ENCODE measurements around the gene FHOD1.

DNA sequence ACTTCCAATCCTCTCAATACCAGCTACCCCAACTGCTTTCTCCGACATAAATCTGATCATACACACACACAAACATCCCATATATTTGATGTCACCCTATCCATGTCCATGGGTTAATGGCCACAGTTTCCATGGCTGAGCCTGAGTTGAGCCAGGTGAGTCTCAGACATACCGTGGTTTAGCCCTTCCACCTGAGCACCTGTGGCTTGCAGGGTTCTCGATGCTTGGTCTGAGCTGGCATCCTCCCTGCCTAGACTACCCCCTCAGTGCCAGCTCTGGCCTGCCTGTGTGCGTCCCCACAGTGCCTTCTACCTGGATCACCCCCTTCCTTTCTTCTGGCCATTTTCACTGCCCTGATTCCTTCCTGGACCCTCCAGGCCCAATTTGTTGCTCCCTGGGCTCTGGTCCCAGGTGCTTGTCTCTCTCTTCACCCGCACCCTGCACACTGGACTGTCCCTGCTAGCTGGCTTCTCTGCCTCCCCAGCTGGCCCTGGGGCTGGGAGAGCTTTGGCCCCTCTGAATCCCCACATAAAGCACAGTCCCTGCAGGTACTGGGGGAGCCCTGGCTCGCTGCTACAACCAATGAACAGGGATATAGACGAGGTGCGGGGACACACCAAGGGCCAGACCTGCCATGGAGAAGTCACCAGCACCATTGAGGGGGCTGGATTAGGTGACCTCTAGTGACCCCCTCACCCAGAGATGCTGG lies 41.0 kb downstream of the FHOD1 start:
- TF ChIP-seq, protein P1, sequence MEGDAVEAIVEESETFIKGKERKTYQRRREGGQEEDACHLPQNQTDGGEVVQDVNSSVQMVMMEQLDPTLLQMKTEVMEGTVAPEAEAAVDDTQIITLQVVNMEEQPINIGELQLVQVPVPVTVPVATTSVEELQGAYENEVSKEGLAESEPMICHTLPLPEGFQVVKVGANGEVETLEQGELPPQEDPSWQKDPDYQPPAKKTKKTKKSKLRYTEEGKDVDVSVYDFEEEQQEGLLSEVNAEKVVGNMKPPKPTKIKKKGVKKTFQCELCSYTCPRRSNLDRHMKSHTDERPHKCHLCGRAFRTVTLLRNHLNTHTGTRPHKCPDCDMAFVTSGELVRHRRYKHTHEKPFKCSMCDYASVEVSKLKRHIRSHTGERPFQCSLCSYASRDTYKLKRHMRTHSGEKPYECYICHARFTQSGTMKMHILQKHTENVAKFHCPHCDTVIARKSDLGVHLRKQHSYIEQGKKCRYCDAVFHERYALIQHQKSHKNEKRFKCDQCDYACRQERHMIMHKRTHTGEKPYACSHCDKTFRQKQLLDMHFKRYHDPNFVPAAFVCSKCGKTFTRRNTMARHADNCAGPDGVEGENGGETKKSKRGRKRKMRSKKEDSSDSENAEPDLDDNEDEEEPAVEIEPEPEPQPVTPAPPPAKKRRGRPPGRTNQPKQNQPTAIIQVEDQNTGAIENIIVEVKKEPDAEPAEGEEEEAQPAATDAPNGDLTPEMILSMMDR (conservative IDR thresholded peaks at IDR 0.05): no peak
- TF ChIP-seq EZH2 (IDR thresholded peaks at IDR 0.05; ENCODE audit: low read depth): no peak

All from PC-9 (cell line).